Cardiac fibroblast (primary cell): ENCODE measurements around the gene KIAA0513.

ENCODE experiments used
- DNase-seq, 2 donors: peaks; one replicate each; pipeline versions ENCODE4 v3.0.0 to v3.0.0-alpha.2; 2010; ENCODE audit warnings: low read depth in 2 of 2
- H3K4me3 ChIP-seq, 2 donors: replicated peaks in 1 of 2; 1 replicate in 1 of 2; 2 replicates in 1 of 2; pipeline ENCODE4 v1.5.1; 2011; ENCODE audit warnings: low read depth in 2 of 2, low read length in 2 of 2, mild to moderate bottlenecking in 2 of 2, moderate library complexity in 1 of 2
- TF ChIP-seq, protein P1 (sequence below): IDR thresholded peaks from one replicate; pipeline ENCODE4 v1.5.1; 2011; ENCODE audit warnings: low read depth, mild to moderate bottlenecking, low read length, inconsistent platforms

Gene KIAA0513

GRCh38 chr16:85107083-85107482, 79.5 kb downstream of the KIAA0513 start:
- H3K4me3 ChIP-seq = no peak overlapping the region
- DNase-seq = no peak
- TF ChIP-seq, protein P1, sequence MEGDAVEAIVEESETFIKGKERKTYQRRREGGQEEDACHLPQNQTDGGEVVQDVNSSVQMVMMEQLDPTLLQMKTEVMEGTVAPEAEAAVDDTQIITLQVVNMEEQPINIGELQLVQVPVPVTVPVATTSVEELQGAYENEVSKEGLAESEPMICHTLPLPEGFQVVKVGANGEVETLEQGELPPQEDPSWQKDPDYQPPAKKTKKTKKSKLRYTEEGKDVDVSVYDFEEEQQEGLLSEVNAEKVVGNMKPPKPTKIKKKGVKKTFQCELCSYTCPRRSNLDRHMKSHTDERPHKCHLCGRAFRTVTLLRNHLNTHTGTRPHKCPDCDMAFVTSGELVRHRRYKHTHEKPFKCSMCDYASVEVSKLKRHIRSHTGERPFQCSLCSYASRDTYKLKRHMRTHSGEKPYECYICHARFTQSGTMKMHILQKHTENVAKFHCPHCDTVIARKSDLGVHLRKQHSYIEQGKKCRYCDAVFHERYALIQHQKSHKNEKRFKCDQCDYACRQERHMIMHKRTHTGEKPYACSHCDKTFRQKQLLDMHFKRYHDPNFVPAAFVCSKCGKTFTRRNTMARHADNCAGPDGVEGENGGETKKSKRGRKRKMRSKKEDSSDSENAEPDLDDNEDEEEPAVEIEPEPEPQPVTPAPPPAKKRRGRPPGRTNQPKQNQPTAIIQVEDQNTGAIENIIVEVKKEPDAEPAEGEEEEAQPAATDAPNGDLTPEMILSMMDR = no peak

DNA sequence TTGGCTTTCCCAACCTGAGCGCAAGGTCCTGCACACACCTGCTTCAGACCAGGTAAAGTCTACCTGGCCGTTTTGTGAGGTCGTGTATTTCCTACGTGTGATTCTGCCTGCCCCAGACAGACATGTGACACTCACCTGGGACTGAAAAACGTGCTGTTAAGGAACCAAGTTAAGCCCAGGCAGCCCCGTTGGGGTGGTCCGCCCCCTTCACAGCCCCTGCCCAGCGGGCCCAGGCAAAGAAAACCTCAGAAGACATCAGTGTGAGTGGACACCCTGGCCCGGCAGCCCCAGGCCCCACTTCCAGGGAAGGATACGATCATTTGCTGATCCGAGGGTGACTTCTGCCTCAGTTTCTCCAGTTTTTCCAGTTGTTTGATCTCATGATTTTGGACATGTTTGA, 79.9 kb downstream of the KIAA0513 start:
- H3K4me3 ChIP-seq = no peak overlapping the region
- DNase-seq = no peak
- TF ChIP-seq, protein P1 = no peak

- no peak for DNase-seq
- TF ChIP-seq, protein P1 = no peak
- H3K4me3 ChIP-seq = no peak overlapping the region
These were observed 82.5 kb downstream of the KIAA0513 start for GRCh38 chr16:85110105-85110504.

DNA sequence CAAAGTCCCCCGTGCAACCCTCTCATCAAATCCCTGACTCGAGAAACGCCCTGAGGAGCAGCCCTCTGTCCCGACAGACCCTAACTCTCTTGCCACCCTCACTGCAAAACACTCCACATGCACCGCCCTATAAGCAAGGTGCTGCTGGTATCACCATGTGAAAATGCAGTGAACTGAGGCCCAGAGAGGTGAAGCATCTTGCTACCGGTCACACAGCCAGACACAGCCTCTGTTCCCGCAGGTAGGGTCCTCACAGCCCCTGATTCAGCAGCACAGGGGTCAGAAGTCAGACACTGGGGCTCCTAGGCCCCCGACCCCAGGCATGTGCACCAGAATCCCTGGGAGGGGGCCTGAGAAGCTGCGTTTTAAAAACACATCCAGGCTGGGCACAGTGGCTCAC, 83.6 kb downstream of the KIAA0513 start:
- no peak overlapping the region for H3K4me3 ChIP-seq
- DNase-seq = no peak
- TF ChIP-seq, protein P1 = no peak

- TF ChIP-seq, protein P1 = no peak
- no peak within 1 kb of the TSS for H3K4me3 ChIP-seq
- DNase-seq = no peak
These were observed 84.8 kb downstream of the KIAA0513 start, which contains the start of gene CIBAR2 for GRCh38 chr16:85112364-85112763. Gene CIBAR2 (minus strand): TSS chr16:85112472. CDS start chr16:85112352, 120 bp downstream.

- DNase-seq = no peak
These were observed 85.7 kb downstream of the KIAA0513 start for GRCh38 chr16:85113168-85113733.

DNA sequence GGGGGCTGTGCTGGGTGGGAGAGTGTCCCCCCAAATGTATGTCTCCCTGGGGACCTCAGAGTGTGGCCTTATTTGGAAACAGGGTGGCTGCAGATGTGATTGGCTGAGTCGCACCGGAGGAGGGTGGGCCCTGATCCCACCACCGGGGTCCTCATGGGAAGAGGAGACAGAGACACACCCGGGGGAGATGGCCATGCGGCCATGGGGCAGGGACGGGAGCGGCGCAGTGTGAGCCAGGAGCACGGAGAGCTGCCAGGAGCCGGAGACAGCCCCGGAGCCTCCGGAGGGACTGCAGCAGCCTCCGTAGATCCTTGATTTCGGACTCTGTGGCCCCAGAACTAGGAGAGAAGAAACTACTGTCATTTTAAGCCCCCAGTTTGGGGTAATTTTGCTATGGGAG, 86.3 kb downstream of the KIAA0513 start:
- DNase-seq = no peak
- TF ChIP-seq, protein P1 = no peak
- no peak overlapping the region for H3K4me3 ChIP-seq

More at GRCh38 chr16:85113168-85113733, 85.7 kb downstream of the KIAA0513 start:
- TF ChIP-seq, protein P1 = no peak
- H3K4me3 ChIP-seq = no peak overlapping the region
